Head of caudate nucleus (tissue), 42 donors: ENCODE data around the gene EEA1.
A peak's percentile ranks its signal among the peaks of the same experiment; 100 is the strongest.

Experiments
- DNase-seq, 42 donors: peaks; one replicate each; pipeline versions ENCODE4 v3.0.0 to v3.0.0-alpha.2; 2020 to 2021; ENCODE audit warnings: mixed read lengths in 7 of 42
- intact Hi-C: fragments of 100-400 bp; cut with DNase I; formaldehyde crosslinking; loops from one replicate; pipeline ENCODE4 v1.15.0; 2022

The EEA1 gene

DNA sequence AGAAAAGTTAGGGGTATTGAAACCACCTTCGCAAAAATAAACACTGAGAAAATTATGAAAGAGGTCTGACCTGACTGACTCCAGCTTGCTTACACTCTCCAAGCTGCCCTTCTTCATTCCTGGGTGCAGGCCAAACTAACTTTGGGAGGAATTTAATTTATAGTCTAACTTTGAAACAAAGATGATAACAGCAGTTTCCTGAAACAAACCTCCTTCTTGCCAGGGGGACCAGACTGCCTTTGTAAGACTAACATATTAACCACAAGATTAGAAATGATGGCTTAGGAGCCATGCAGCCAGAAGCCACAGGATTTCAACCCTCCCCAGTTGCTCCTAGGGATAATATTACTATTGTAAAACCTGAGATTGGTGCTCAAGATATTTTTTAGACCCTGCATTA lies 13.8 kb upstream of the EEA1 start:
- no peak for DNase-seq
- intact Hi-C loops = no loop called here

DNA sequence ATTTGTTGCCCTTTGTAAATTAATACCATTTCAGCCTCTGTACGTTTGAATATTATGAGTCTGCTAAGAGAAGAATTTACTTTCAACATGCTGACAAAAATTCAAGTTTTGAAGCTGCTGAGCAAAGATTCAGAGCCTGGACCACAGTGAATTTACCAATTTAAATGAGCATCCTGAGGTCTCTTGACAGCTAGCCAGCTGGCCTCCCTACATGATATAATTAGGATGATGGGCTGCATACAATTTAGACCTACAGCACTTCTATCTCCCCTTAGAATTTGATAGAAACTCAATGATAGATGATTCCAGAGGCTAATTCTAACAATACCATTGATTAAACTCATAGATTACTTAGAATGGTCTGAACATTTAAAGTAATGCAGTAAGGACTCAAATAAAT lies 10.0 kb upstream of the EEA1 start:
- intact Hi-C loops = no loop called here
- no peak for DNase-seq

DNA sequence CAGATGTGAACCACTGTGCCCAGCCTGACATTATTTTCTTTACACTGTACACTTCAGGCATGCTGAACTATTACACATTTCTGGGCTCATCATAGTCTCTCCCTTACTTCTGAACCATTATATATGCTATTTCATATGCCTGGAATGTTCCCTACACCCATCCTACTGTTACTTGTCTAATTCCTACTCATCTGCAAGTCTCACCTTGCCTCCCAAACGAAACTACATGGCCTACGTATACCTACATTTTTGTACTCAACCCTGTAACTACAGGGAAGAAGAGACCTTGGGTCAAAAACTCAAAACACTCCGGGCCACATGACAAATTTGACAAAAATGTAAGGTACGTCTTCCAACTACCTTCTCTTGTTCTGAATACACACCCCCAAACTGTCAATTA lies 9.5 kb upstream of the EEA1 start:
- DNase-seq = no peak

DNA sequence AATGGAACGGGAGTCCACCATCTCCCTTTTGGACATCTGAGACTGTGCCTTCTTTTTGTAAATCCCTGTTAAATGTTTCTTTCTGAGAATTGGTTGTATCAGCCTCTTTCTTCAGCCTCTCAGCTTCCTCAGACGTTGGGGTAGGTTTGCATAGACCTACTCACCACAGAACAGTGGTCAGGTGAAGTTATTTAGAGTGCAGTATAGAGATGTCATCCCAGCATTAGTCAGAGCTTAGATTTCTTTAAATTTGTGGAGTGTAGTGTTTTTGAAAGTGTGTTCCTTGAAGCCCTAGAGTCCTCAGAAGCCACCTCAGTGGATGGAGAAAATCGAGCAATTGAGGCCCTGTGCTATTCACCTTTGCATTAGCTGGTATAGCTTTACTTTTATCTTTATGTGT lies 8.9 kb upstream of the EEA1 start:
- no peak for DNase-seq
- intact Hi-C loops = no loop called here

More for the DNA sequence above, 9.5 kb upstream of the EEA1 start:
- intact Hi-C loops = no loop called here

DNA sequence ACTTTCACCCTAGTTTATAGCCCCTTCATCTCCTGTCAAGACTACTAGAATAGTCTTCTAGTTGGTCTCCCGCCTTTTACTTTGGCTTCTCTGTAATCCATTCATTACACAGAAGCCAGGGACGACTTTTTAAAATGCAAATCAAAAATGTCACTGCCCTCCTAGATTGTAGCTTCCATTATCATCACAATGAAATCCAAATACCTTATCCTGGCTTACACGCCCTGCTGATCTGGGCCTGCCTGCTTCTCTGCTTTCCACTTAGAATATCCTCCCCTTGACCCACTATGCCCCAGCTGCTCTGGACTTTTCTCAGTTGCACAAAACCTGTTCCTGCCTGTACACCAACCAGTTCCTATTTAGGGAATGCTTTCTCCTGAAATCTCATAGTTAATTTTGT lies 4.5 kb upstream of the EEA1 start:
- DNase-seq = no peak
- intact Hi-C loops = no loop called here

DNA sequence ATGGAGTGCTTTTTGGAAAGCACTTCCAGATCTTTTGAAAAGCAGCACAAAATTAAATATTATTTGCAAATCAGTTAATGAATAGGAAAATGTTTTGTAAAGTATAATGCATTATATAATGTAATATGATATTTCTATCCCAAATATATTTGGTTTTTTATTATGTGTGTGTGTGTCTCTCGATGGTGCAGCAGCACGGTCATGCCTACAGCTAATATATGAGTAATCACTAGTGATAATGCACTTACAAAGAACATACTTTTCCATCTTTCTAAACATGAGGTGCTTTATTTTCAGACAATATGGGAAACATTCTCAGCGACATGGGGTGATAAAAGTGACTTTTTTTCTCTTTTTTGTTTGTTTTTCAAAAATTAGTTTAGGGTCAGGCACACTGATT lies 1.3 kb upstream of the EEA1 start:
- no peak for DNase-seq
- intact Hi-C loops = no loop called here

DNA sequence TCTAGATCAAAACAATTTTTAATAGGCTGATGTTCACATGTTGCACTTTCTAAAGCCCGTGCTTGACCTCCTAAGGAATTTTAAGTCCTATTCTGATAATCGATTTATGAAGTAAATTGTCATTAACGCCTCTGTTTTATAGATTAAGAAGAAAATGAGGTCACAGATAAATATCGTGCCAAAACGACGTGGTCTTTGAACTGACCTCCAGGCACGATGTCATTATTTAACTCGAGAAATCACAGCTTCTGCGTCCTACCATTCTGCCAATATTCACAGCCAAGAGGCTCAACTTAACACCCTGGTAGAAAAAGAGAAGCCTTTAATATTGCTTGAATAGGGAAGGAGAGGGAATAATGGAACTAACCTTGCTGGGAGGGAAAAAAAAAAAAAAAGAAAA lies 888 bp upstream of the EEA1 start:
- intact Hi-C loops = loop anchor here (5.0 to 10.0 kb wide), 2 partner anchors 145 to 447 kb away; partner anchors contain the start of gene NUDT4
- DNase-seq = no peak

DNA sequence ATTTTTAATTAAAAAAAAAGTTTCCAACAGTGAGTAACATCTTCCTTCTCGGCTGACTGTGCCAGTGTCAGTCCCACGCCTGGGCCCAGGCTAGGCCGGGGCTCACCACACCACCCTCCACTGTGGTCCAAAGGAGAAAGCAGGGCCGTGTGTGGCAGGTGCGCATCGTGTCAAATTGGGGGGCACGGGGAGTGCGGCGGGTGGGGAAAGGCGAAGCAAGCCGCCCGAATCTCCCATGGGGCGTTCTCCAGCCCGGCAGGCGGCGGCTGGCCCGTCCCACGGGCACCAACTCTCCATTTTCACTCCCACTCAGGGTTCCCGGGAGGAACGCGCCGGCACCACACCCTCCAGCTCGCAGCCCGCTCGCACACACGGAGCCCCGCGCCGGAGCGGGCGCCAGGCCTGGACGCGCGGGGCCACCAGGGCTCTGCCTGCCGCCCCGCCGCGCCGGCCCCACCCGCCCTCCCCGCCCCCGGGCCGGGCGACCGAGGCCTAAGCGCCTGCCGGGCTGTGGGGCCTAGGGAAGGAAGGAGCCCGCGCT lies 604 bp downstream of the EEA1 start:
- peak in 29 of 42 donors; percentile 12 to 66 (median 36) for DNase-seq
- intact Hi-C loops = loop anchor here (5.0 to 10.0 kb wide), 2 partner anchors 144 to 449 kb away; partner anchors contain the start of gene NUDT4

DNA sequence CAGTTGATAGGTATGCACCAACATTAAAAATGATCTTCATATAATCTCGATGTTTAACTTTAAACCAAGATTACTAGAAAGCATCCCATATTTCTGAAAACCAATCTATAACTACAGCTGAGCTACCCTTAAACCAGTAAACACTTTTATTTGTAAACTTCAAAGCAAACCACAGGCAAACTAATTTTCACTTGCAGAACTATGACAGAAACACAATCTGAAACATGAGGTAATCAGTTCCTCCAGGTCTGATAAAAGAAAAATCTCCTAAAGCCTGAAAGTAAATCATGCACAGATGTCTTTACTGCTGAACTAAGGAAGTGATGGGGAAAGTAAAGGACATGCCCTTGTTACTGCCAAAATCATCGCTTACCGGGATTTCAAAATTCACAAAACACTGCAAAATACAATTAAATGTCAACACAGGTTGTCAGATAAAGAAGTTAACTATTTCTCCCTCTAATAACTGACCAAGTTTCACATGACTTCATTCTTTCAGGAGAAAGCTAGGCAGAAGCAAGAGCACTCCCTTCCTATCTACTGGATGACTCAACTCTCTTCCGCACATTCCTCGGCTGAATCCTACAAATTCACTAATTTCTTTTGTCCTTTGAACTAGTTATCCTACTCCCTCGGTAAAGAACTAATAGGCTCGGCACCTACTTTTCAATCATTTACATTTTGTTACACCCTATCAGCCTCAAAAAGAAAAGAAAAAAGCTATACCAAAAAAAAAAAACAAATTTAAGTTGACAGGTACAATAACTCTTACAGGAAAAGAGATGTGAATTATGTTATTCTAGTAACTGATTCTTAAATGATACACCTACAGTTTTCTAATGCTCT lies 1.4 kb downstream of the EEA1 start:
- peak in 3 of 42 donors; percentile 8 to 14 (median 12) for DNase-seq
- intact Hi-C loops = loop anchor here (5.0 to 10.0 kb wide), 2 partner anchors 143 to 450 kb away; partner anchors contain the start of gene NUDT4

DNA sequence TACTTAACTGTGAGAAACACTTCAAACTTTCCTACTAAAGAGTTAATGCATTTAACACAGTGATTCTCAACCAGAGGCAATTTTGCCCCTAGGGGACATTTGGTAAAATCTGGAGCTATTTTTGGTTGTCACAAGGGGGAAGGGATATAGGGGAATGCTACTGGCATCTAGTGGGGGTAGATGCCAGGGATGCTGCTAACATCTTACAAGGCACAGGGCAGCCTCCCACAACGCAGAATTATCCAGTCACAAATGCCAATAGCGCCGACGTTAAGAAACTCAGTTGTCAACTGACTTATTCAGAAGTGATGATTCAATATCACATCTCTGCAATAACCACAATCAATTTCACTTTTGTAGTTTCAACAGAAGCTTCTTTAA lies 2.0 kb downstream of the EEA1 start:
- intact Hi-C loops = loop anchor here (5.0 to 10.0 kb wide), 2 partner anchors 142 to 450 kb away; partner anchors contain the start of gene NUDT4
- DNase-seq = peak in 30 of 42 donors; percentile 11 to 71 (median 28)

DNA sequence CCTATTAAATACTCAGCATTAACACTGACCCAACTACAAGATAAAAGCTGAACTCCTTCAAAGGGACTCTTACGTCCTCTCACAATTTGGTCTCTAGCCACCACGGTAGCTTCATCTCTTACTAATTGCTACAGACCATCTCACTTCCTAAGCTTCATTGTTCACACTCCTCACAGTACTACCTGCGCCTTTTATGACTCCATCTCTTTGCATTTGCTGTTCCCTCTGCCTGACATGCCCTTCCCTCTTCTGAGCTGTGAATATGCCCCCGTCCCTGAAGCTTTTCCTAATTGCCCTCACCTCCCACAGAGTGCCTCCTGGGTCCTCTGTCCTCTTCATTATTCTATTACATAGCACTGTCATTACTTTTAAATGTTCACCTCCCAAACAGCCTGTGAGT lies 2.5 kb downstream of the EEA1 start:
- no peak for DNase-seq
- intact Hi-C loops = loop anchor here (5.0 to 10.0 kb wide), 2 partner anchors 142 to 451 kb away; partner anchors contain the start of gene NUDT4

DNA sequence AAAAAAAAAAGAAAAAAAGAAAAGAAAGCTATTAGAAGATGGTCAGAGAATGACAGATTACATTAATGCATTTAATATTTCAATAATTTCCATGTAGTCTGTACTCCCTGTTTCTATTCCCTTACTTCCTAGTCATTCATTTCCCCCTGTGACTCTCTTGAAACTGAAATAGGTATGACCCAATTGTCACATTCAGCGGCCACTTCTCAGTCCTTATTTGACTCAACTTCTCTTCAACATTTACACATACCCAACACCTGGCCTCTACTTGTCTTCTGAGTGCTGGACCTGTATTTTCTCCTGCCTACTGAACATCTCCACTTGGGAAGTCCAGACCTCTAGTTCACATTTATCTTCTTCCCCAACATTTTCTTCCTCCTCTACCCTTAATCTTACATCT lies 7.2 kb downstream of the EEA1 start:
- intact Hi-C loops = loop anchor here (10.0 kb wide), 1 partner anchor 137 kb away; no protein-coding TSS in a partner anchor
- DNase-seq = no peak

DNA sequence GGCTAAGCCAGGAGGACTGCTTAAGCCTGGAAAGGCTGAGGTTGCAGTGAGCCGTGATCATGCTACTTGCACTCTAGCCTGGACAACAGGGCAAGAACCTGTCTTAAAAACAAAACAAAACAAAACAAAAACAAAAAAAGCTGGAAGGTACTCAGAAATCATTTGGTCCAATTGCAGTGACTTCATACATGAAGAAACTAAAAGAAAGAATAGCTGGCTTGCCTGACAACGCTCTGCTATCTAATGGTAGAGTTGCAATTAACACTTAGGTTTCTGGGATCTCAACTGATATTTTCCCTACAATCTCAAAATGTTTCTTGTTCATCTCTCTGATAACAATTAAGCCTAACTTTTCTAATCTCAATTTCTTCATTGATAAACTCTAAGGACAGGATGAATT lies 13.7 kb downstream of the EEA1 start:
- no peak for DNase-seq
- intact Hi-C loops = no loop called here

DNA sequence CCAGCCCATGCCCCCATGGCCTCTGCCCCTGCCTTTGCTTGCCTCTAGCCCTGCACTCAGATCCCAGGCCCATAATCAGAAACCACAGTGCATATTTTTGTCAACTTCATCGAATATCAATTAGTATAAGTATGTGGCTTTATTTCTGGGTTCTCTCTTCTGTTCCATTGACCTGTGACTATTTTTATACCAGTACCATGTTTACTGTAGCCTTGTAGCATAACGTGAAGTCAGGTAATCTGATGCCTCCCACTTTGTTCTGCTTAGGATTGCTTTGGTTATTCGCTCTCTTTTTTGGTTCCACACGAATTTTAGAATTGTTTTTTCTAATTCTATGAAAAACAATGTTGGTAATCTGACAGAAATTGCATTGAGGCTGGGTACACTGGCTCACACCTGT lies 14.9 kb downstream of the EEA1 start:
- no peak for DNase-seq
- intact Hi-C loops = no loop called here

DNA sequence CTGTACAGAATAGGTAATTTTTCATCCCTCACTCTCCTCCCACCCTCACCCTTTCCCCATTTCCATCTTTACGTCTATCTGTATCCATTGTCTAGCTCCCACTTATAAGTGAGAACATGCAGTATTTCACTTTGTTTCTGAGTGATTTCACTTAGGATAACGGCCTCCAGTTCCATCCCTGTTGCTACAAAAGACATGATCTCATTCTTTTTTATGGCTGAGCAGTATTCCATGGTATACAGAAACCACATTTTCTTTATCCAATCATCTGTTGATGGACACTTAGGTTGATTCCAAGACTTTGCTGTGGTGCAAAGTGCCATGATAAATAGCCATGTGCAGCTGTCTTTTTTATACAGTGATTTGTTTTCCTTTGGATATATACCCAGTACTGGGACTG lies 16.4 kb downstream of the EEA1 start:
- intact Hi-C loops = no loop called here
- DNase-seq = no peak

DNA sequence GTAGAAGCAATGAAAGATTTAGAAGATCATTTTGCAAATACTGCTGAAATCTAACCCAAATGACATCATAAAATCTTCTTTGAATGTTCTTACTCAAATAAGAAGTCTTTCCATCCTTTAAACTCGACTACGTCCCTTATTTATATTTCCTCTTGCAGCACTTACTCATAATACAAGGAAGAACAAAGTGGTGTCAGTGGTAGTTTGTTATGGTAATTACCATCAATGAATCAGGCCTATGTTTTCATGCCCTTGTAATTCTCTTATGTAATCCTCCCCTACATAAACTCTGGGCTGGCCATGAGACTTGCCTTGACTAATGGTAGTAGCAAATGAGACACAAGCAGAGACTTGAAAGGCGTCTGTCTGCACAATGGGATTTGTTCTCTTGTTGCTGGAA lies 17.0 kb downstream of the EEA1 start:
- intact Hi-C loops = no loop called here
- no peak for DNase-seq

DNA sequence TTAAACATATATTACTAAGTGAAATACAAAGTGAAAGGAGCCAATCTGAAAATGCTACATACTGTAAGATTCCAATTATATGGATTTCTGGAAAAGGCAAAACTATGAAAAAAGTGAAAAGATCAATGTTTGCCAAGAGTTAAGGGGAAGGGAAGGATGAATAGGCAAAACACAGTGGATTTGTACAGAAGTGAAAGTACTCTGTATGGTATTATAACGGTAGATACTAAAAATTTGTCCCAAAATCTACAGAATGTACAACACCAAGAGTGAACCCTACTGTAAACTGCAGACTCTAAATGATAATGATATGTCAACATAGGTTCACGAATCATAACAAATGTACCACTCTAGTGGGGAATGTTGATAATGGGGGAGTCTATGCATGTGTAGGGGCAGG lies 17.8 kb downstream of the EEA1 start:
- intact Hi-C loops = no loop called here
- no peak for DNase-seq

DNA sequence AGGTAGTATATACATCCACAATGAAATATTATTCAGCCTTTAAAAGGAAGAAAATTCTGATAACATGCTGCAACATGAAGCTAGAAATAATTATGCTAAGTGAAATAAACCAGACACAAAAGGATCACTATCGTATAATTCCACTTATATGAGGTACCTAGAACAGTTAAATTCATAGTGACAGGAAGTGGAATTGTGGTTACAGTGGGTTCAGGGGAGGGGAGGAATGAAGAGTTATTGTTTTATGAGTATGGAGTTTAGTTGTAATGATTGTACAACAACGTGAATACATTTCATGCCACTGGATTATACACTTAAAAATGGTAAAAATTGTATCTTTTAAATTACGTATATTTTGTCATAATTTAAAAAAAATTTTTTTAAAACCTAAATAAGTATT lies 21.0 kb downstream of the EEA1 start:
- intact Hi-C loops = no loop called here
- DNase-seq = no peak

DNA sequence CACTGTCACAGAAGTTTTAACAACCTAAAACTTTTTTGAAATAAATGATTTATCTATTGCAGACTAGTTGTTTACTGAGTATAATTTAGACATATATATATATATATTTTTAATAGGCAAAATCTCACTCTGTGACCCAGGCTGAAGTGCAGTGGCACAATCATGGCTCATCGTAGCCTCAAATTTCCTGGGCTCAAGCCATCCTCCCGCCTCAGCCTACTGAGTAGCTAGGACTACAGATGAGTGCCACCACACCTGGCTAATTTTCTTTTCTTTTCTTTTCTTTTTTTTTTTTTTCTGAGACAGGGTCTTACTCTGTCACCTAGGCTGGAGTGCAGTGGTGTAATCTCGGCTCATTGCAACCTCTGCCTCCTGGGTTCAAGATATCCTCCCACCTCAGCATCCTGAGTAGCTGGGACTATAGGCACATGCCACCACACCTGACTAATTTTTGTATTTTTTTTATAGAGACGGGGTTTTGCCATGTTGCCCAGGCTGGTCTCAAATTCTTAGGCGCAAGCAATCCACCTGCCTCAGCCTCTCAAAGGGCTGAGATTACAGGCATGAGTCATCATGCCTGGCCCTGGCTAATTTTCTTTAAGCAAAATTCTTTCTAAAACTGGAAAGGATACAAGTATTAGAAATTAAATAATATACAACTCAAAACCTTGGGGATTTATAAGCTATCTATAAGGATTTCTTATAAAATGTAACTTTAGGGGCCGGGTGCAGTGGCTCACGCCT lies 23.1 kb downstream of the EEA1 start:
- intact Hi-C loops = no loop called here
- no peak for DNase-seq

DNA sequence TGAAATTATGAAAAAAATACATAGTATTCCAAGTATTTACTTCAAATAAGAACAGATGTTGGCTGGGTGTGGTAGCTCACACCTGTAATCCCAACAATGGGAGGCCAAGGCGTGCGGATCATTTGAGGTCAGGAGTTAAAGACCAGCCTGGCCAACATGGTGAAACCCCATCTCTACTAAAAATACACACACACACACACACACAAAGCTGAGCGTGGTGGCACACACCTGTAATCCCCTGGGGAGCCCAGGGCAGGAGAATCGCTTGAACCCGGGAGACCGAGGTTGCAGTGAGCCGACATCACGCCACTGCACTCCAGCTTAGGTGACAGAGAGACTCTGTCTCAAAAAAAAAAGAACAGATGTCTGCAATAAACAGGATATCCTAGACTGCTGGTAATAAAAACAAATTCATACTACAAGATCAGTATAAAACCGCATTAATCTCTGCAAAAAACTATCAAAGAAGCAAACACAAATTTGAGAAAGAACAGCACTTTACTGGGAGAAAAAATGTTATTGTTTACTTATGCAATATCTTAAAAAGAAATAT lies 23.8 kb downstream of the EEA1 start:
- DNase-seq = no peak
- intact Hi-C loops = no loop called here
